ENCODE data around the gene MYH6.

MYH6 gene

DNA sequence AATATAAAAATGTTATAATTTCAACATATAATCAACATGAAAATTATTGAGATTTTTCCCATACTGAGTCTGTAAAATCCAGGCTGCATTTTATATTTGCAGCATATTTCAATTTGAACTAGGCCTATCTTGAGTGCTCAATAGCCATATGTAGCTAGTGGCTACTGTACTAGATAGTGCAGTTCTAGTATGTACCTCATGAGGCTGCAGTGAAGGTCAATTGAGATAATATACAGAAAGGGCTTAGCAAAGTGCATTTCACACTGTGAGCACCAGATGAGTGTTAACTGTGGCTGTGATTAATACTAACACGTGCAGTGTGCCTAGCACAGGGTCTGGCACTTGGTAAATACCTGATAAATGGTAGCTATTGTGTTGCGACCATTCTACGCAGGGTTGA is 50.0 kb downstream of the MYH6 start:
- H3K27me3 ChIP-seq (ENCODE audit: control insufficient read depth, insufficient read depth, low read length): peaks cover 49% of the 10 kb centered on the region
- H3K9me3 ChIP-seq (replicated peaks; ENCODE audit: low read length): no peaks in the 10 kb centered on the region
- H3K4me2 ChIP-seq (ENCODE audit: low read length): no peak overlapping the region
- H3K4me3 ChIP-seq (ENCODE audit: low read length): no peak overlapping the region
- H3K9ac ChIP-seq (ENCODE audit: low read depth, low read length): no peak overlapping the region
- no peaks in the 10 kb centered on the region for H3K4me1 ChIP-seq (ENCODE audit: control insufficient read depth, insufficient read depth, low read length)
- no peaks in the 10 kb centered on the region for H3K36me3 ChIP-seq (ENCODE audit: insufficient read depth, low read length)

DNA sequence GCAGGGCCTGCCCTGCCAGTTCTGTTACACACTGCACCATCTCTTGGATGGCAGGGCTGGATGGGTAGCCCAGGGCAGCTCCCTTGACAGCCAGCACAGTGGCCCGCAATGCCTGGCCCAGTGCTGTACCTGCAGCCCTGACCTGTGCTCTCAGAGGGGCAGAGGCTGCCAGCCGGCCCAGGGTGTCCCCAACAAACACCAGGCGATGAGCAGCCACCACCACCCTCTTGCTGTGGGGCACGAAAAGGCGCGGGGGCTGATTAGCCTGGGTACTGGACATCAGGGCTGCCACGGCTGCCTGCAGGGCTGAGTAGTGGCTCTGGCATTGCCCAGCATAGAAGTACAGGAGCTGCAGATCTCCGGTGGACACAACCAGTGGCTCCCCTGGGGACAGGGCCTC is 50.8 kb downstream of the MYH6 start:
- no peaks in the 10 kb centered on the region for H3K36me3 ChIP-seq (ENCODE audit: insufficient read depth, low read length)
- no peak overlapping the region for H3K4me2 ChIP-seq (ENCODE audit: low read length)
- peaks cover under 1% of the 10 kb centered on the region for H3K4me1 ChIP-seq (ENCODE audit: control insufficient read depth, insufficient read depth, low read length)
- no peak overlapping the region for H3K9ac ChIP-seq (ENCODE audit: low read depth, low read length)
- no peaks in the 10 kb centered on the region for H3K9me3 ChIP-seq (replicated peaks; ENCODE audit: low read length)
- H3K4me3 ChIP-seq (ENCODE audit: low read length): no peak overlapping the region
- peaks cover 50% of the 10 kb centered on the region for H3K27me3 ChIP-seq (ENCODE audit: control insufficient read depth, insufficient read depth, low read length)

DNA sequence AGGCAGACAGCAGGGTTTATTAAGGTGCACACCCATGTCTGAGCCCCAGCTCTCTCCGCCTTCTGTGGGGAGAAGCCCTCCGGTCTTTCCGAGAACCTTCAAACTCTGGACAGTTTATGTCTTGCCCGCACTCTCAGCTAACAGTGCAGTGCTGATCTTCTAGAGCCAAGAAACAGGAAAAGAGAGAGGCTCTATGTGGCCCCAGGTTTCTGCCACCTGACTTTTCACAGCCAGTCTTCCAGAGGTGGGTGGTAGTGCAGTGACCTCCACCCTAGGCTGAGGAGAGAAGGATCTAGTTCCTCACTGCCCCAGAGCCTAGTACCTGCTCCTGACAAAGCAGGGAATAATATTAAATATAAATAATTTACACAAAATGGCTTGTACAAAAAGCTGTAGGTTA is 51.4 kb downstream of the MYH6 start:
- Histone ChIP-seq H3K27me3 (ENCODE audit: control insufficient read depth, insufficient read depth, low read length) (peaks cover 44% of the 10 kb centered on the region), H3K9ac (ENCODE audit: low read depth, low read length) (no peak overlapping the region), H3K9me3 (replicated peaks; ENCODE audit: low read length) (no peaks in the 10 kb centered on the region), H3K36me3 (ENCODE audit: insufficient read depth, low read length) (no peaks in the 10 kb centered on the region), H3K4me1 (ENCODE audit: control insufficient read depth, insufficient read depth, low read length) (peaks cover 6% of the 10 kb centered on the region), H3K4me3 (ENCODE audit: low read length) (no peak overlapping the region), H3K4me2 (ENCODE audit: low read length) (no peak overlapping the region)

DNA sequence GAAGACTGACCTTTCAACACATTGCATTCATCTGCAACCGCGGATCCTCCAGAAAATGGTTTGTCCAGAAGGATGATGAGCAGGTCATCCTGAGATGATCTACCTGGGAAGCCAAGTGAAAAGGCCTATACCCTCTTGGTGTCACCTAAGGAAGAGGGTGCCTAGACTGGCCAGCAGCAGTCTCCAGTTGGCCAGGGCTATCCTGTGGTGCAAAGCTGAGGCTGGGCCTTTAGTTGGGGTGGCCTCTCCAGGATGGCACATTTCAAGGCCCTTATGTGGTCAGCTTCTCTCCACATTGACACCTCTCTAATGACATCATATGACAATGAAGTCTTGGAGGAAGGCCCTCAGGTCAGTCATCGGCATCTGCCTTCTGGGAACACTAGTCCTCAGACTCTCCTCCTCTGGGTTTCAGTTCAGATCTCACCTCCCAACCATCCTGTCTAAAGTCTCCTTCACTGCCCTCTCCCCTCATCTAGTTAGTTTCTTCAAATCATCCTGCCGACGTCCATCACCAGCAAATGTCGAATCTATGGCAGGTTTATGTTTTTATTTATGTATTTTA is 52.1 kb downstream of the MYH6 start:
- no peak overlapping the region for H3K4me2 ChIP-seq (ENCODE audit: low read length)
- no peaks in the 10 kb centered on the region for H3K36me3 ChIP-seq (ENCODE audit: insufficient read depth, low read length)
- peaks cover 43% of the 10 kb centered on the region for H3K27me3 ChIP-seq (ENCODE audit: control insufficient read depth, insufficient read depth, low read length)
- no peak overlapping the region for H3K9ac ChIP-seq (ENCODE audit: low read depth, low read length)
- H3K4me3 ChIP-seq (ENCODE audit: low read length): no peak overlapping the region
- H3K4me1 ChIP-seq (ENCODE audit: control insufficient read depth, insufficient read depth, low read length): peaks cover 7% of the 10 kb centered on the region
- H3K9me3 ChIP-seq (replicated peaks; ENCODE audit: low read length): no peaks in the 10 kb centered on the region

DNA sequence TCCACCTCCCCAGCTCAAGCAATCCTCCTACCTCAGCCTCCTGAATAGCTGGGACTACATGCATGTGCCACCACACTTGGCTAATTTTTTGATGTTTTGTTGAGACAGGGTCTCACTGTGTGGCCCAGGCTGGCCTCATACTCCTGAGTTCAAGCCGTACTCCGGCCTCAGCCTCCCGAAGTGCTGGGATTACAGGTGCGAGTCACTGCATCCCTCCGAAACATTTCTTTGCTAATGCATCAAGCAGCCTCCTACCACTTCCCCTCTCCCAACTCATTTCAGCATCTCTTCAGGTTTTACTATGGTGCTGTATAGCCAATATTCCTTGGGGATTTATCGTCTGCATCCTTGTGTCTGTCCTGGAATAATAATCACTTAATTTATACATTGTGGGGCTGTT is 53.1 kb downstream of the MYH6 start:
- no peak overlapping the region for H3K4me3 ChIP-seq (ENCODE audit: low read length)
- H3K4me1 ChIP-seq (ENCODE audit: control insufficient read depth, insufficient read depth, low read length): peaks cover 7% of the 10 kb centered on the region
- no peak overlapping the region for H3K4me2 ChIP-seq (ENCODE audit: low read length)
- H3K27me3 ChIP-seq (ENCODE audit: control insufficient read depth, insufficient read depth, low read length): peaks cover 42% of the 10 kb centered on the region
- H3K36me3 ChIP-seq (ENCODE audit: insufficient read depth, low read length): no peaks in the 10 kb centered on the region
- H3K9ac ChIP-seq (ENCODE audit: low read depth, low read length): no peak overlapping the region
- no peaks in the 10 kb centered on the region for H3K9me3 ChIP-seq (replicated peaks; ENCODE audit: low read length)

DNA sequence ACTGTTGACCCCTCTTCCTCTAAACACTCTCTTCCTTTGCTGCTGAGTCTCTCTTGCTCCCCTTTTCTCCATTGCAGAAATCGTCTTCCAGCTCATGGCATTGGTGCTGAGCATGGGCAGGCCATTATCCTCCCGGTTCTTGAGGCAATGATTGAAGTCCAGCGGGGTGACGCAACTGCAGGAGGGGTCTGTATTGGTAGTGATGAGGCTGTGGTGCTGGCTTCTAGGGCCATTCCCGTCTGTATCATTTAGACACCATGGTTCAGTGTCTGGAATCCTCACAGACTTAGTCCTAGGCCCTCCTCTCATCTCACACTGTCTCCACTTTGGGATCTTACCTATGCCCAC is 54.7 kb downstream of the MYH6 start:
- Histone ChIP-seq H3K4me2 (ENCODE audit: low read length) (no peak overlapping the region), H3K9ac (ENCODE audit: low read depth, low read length) (no peak overlapping the region), H3K4me1 (ENCODE audit: control insufficient read depth, insufficient read depth, low read length) (peaks cover 7% of the 10 kb centered on the region), H3K36me3 (ENCODE audit: insufficient read depth, low read length) (no peaks in the 10 kb centered on the region), H3K9me3 (replicated peaks; ENCODE audit: low read length) (no peaks in the 10 kb centered on the region), H3K4me3 (ENCODE audit: low read length) (no peak overlapping the region), H3K27me3 (ENCODE audit: control insufficient read depth, insufficient read depth, low read length) (peaks cover 42% of the 10 kb centered on the region)

DNA sequence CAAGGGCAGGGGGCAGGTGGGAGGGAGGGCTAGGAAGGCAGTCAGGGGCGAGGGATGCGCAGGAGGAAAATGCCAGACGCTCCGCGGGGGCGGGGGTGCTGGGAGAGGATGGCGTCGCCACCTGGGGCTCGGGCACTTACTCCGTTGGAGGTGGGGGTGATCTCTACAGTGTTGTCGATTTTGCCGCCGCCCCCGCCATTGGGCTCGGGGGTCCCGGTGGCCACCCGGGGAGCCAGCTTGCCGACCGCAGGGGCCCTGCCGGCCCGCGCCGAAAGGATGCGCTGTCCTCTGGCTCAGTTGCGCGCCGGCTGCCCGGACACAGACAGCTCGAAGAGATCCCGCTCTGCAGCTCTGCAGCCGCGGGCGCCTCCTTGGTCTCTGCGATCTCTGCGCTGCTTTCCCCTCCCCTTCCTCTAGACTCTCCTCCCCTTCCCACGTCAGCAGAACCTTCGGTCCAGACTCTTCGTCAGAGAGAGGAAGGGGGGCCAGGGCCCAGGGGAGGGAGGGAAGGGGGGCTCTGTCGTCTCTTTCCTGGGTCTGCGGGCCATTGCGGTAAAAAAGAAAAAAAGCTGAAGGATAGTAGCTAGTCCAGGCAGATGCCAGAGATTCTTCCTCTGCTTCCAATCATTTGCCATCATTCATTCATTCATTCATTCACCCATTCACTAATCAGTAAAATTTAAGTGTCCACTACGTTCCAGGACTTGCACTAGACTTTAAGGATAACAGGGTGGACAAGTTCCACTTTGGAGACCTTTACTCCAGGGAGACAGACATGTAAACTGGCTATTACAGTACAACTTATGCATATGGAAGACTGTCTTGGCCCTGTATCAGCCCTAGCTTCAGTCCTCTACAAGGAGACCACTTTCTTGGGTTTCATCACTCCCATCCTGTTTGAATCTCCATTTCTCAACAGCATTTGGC is 55.3 kb downstream of the MYH6 start, which contains the start of gene SLC22A17:
Gene SLC22A17, minus strand, starts transcription at position 382 of the 927 bp plus-strand sequence.
- peak within 1 kb of the TSS; percentile 18 for H3K9ac ChIP-seq (ENCODE audit: low read depth, low read length)

DNA sequence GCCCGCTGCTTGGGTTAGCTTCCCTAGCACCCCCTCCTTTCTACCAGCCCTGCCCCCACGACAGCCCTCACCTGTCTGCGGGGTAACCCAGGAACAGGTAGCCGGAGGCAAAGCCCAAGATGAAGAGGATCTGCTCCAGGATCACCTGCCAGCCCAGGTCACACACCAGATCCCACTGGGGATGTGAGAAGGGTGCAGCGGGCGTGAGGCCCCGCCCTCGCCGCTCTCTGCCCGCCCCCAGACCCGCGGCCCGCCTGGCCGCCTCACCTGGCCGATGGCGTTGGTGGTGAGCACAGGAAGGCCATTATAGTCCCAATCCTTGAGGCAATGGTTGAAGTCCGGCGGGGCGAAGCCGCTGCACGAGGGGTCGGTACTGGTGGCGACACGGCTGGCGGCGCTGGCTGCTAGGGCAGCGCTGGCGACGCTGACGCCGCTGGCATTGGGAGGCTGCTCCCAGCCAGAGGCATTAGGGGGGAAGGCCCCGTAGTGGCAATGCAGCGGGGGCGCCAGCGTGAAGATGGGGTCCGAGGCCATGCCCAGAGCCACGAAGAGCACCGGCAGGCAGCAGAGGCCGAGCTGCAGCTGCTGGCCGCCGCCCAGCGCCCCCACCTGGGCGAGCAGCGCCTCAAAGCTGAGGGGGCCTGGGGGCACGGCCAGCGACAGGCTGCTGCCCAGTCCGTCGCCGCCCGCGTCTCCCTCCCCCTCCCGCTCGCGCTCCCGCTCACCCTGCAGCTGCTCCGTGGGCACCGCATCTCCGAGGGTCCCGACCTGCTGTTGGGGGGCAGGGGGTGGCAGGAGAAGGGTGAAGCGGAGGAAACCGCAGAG is 56.2 kb downstream of the MYH6 start:
- Histone ChIP-seq H3K9me3 (replicated peaks; ENCODE audit: low read length) (no peaks in the 10 kb centered on the region), H3K9ac (ENCODE audit: low read depth, low read length) (peak overlapping the region; percentile 18), H3K4me1 (ENCODE audit: control insufficient read depth, insufficient read depth, low read length) (peaks cover 7% of the 10 kb centered on the region), H3K36me3 (ENCODE audit: insufficient read depth, low read length) (no peaks in the 10 kb centered on the region), H3K27me3 (ENCODE audit: control insufficient read depth, insufficient read depth, low read length) (peaks cover 42% of the 10 kb centered on the region), H3K4me3 (ENCODE audit: low read length) (peak overlapping the region; percentile 79), H3K4me2 (ENCODE audit: low read length) (peak overlapping the region; percentile 91)

More for the DNA sequence above, 55.3 kb downstream of the MYH6 start, which contains the start of gene SLC22A17:
- Histone ChIP-seq H3K36me3 (ENCODE audit: insufficient read depth, low read length) (no peaks in the 10 kb centered on the region), H3K4me2 (ENCODE audit: low read length) (peak within 1 kb of the TSS; percentile 91), H3K4me1 (ENCODE audit: control insufficient read depth, insufficient read depth, low read length) (peaks cover 7% of the 10 kb centered on the region), H3K9me3 (replicated peaks; ENCODE audit: low read length) (no peaks in the 10 kb centered on the region), H3K4me3 (ENCODE audit: low read length) (peak within 1 kb of the TSS; percentile 79), H3K27me3 (ENCODE audit: control insufficient read depth, insufficient read depth, low read length) (peaks cover 42% of the 10 kb centered on the region)

DNA sequence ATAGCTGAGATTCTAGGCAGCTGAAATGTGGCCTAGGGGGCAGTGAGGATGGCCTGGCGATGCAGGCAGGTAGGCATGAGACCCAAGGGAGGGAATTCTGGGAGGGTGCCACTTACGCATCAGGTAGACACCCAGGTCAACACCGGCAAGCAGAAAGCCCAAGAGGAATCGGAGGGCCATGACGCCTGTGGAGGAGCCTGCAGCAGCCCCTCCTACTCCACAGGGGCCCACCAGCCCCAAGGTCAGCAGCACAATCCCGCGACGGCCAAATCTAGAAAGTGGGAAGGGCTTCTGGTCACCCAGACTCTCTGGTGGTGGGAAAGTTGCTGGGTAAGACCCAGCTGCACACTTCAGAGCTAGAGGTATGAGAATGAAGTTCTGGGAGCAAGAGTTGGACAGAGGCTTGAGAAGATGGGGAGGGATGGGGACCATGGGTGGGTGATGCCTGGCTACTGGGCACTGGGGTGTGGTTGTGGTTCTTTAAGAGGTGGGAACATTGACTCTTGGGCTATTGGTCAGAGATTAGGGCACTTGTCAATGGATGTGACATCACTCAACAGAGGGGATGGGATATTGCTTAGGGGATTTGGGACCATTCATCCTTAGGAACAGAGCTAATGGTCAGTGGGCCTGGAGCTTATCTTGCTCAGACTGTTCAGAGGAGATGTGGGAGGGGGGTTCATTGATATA is 58.8 kb downstream of the MYH6 start:
- Histone ChIP-seq H3K9ac (ENCODE audit: low read depth, low read length) (no peak overlapping the region), H3K4me1 (ENCODE audit: control insufficient read depth, insufficient read depth, low read length) (peaks cover 7% of the 10 kb centered on the region), H3K4me2 (ENCODE audit: low read length) (no peak overlapping the region), H3K4me3 (ENCODE audit: low read length) (no peak overlapping the region), H3K9me3 (replicated peaks; ENCODE audit: low read length) (no peaks in the 10 kb centered on the region), H3K27me3 (ENCODE audit: control insufficient read depth, insufficient read depth, low read length) (peaks cover 20% of the 10 kb centered on the region), H3K36me3 (ENCODE audit: insufficient read depth, low read length) (no peaks in the 10 kb centered on the region)

DNA sequence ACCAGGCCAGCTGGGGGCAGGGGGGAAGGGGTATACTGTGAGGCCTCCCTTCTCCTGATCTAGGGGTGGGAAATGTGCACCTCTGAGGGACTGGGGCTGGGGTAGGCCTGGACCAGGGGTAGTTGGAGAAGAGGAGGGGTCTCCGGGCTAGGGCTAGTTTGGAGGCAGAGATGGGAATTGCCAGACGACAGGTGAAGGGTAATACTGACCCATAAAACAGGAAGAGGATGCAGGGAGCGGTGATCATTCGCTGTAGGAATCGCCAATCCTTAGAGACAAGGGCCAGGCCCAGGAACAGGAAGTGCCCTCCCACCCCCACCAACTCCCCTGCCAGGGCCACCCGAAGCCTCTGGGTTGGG is 59.8 kb downstream of the MYH6 start:
- Histone ChIP-seq H3K27me3 (ENCODE audit: control insufficient read depth, insufficient read depth, low read length) (peaks cover 11% of the 10 kb centered on the region), H3K36me3 (ENCODE audit: insufficient read depth, low read length) (no peaks in the 10 kb centered on the region), H3K9ac (ENCODE audit: low read depth, low read length) (no peak overlapping the region), H3K4me3 (ENCODE audit: low read length) (no peak overlapping the region), H3K9me3 (replicated peaks; ENCODE audit: low read length) (no peaks in the 10 kb centered on the region), H3K4me1 (ENCODE audit: control insufficient read depth, insufficient read depth, low read length) (peaks cover 7% of the 10 kb centered on the region), H3K4me2 (ENCODE audit: low read length) (no peak overlapping the region)
